Neuron (in vitro differentiated cells): Measurements from ENCODE around the gene C1QTNF1.

Experiments
- H2AFZ ChIP-seq: one replicate; pipeline ENCODE4 v1.6.1; 2013; ENCODE audit warnings: low read depth, mild to moderate bottlenecking, inconsistent platforms, low read length, moderate library complexity
- H3K27me3 ChIP-seq: one replicate; pipeline ENCODE4 v1.6.1; 2013; ENCODE audit warnings: low read length; ENCODE audit not compliant: insufficient read depth
- H3K36me3 ChIP-seq: one replicate; pipeline ENCODE4 v1.6.1; 2013; ENCODE audit warnings: low read length; ENCODE audit not compliant: insufficient read depth
- H3K4me1 ChIP-seq: one replicate; pipeline ENCODE4 v1.6.1; 2013; ENCODE audit warnings: low read length; ENCODE audit not compliant: insufficient read depth
- H3K4me3 ChIP-seq: 2 replicates; pipeline ENCODE4 v1.5.1; 2013; ENCODE audit warnings: mild to moderate bottlenecking, low read length, moderate library complexity
- H3K9me3 ChIP-seq: one replicate; pipeline ENCODE4 v1.6.1; 2013; ENCODE audit warnings: low read length

Gene C1QTNF1

GRCh38 chr17:78986649-78987328, 37.2 kb upstream of the C1QTNF1 start:
- H3K36me3 ChIP-seq: peaks cover 15% of the 10 kb centered on the region
- peaks cover 9% of the 10 kb centered on the region for H3K4me1 ChIP-seq
- no peak overlapping the region for H2AFZ ChIP-seq
- no peaks in the 10 kb centered on the region for H3K27me3 ChIP-seq
- no peak overlapping the region for H3K4me3 ChIP-seq
- peaks cover 3% of the 10 kb centered on the region for H3K9me3 ChIP-seq

GRCh38 chr17:78988152-78988551, 35.8 kb upstream of the C1QTNF1 start:
- H3K27me3 ChIP-seq: no peaks in the 10 kb centered on the region
- H3K4me3 ChIP-seq: no peak overlapping the region
- H3K4me1 ChIP-seq: peaks cover 9% of the 10 kb centered on the region
- no peak overlapping the region for H2AFZ ChIP-seq
- H3K36me3 ChIP-seq: peaks cover 22% of the 10 kb centered on the region
- H3K9me3 ChIP-seq: peaks cover 3% of the 10 kb centered on the region

- H3K4me1 ChIP-seq: peaks cover 9% of the 10 kb centered on the region
- peaks cover 10% of the 10 kb centered on the region for H3K9me3 ChIP-seq
- H3K27me3 ChIP-seq: no peaks in the 10 kb centered on the region
These were observed 33.5 kb upstream of the C1QTNF1 start for GRCh38 chr17:78990349-78991016.

DNA sequence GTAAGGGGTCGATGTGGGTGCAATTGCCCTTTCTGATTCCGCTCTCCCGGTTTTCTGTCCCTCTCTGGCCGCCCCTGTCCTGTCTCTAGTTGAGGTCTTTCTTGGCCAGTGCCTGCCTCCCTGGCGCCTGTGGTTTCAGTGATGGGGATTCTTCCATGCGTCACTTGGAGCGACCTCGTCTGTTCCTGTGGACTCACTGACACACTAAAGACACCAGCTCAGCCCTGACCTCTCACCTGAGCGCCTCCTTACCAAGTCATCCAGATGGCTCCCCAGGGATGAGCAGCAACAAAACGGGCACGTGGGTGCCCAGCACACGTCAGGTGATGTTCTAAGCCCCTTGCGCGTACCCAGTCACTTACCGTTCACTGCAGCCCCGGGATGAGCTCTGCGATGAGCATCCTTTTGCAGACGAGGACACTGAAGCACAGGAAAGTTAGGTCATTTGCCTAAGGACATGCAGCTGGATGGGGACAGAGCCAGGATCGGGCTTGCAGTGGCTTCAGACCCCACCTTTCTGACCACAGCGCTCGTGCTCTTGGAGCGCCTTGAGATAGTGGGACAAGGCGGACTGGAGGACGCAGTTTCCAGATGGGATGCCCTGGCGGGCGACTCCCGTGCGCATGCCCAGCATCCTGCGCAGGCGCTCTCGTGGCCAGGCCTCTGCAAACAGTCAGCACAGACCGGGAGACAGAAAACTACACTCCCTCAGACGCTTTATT, 32.8 kb upstream of the C1QTNF1 start:
- H3K4me1 ChIP-seq: peaks cover 9% of the 10 kb centered on the region
- no peak overlapping the region for H2AFZ ChIP-seq
- peaks cover 10% of the 10 kb centered on the region for H3K9me3 ChIP-seq
- no peaks in the 10 kb centered on the region for H3K27me3 ChIP-seq
- H3K36me3 ChIP-seq: peaks cover 48% of the 10 kb centered on the region
- no peak overlapping the region for H3K4me3 ChIP-seq

More at GRCh38 chr17:78990349-78991016, 33.5 kb upstream of the C1QTNF1 start:
- Histone ChIP-seq H3K4me3 (no peak overlapping the region), H2AFZ (no peak overlapping the region), H3K36me3 (peaks cover 42% of the 10 kb centered on the region)

GRCh38 chr17:78991906-78992532, 31.9 kb upstream of the C1QTNF1 start:
- Histone ChIP-seq H3K9me3 (peaks cover 10% of the 10 kb centered on the region), H3K27me3 (no peaks in the 10 kb centered on the region), H2AFZ (no peak overlapping the region), H3K4me1 (peaks cover under 1% of the 10 kb centered on the region), H3K4me3 (no peak overlapping the region), H3K36me3 (peaks cover 57% of the 10 kb centered on the region)

- Histone ChIP-seq H3K27me3 (no peaks in the 10 kb centered on the region), H3K9me3 (peaks cover 10% of the 10 kb centered on the region), H3K4me1 (no peaks in the 10 kb centered on the region), H3K4me3 (no peak overlapping the region), H3K36me3 (peaks cover 61% of the 10 kb centered on the region), H2AFZ (no peak overlapping the region)
These were observed 31.3 kb upstream of the C1QTNF1 start for GRCh38 chr17:78992542-78993212.

DNA sequence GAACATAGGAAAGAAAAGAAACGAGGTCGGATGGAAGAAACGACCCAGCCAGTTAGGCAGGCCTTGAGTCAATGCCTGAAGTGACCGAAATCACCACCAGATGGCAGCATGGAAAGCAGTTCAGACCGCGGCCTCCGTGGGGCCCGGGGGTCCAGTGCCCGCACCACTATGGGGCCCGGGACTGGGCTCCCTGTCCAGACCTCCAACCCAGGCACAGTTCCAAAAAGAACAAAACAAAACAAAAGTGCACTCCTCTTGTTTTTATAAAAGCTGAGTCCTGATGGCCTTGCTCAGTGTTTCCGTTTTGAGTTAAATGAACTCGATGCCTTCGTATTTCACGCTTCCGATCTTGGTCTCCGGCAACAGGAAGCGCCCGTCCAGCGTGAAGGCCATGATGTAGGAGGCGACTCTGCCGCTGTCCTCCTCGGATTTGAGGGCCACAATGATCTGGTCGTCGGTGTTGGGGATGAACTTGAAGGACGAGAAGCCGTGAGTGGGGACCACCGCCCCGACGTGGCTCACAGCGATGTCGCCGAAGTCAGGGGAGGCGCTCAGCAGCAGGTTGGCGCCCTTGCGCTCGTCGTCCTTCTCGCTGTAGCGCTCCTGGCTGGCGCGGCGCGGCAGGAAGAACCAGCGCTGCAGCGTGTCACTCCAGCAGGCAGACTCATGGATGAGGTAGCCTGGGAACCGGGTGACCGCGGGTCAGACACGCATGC, 30.6 kb upstream of the C1QTNF1 start:
- Histone ChIP-seq H3K4me1 (no peaks in the 10 kb centered on the region), H2AFZ (no peak overlapping the region), H3K9me3 (peaks cover 10% of the 10 kb centered on the region), H3K36me3 (peaks cover 68% of the 10 kb centered on the region), H3K4me3 (no peak overlapping the region), H3K27me3 (no peaks in the 10 kb centered on the region)

DNA sequence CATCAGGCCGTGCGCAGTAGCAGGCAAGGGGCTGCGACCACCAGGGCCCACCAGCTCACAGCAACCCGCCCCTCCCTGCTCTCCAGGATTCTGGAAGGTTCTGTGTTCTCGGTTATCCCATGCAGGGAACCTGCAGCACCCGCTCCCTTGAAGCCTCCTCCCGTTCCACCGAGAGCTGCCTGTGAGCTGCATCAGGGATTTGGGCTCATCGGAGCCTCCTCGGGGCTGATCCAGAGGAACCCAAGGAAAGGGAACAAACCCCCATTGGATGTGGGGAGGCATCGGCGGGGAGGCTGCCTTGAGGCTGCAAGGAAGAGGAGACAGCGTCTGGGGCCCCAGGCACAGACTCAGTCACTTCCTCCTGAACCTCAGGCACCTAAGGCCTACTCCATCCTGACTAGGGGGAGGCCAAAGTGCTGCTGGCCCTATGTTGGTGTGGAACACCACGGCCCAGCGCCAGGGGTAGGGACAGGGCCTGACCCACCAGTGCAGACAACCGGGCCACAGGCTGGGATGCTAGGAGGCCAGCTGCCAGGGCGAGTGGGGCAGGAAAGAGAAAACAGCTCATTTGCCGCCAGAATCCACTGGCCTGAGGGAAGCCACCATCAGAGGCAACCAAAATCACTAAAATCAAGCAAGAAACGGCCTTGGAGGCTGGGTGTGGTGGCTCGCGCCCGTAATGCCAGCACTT, 29.8 kb upstream of the C1QTNF1 start:
- no peaks in the 10 kb centered on the region for H3K4me1 ChIP-seq
- H3K36me3 ChIP-seq: peaks cover 70% of the 10 kb centered on the region
- H3K9me3 ChIP-seq: peaks cover 10% of the 10 kb centered on the region
- no peak overlapping the region for H2AFZ ChIP-seq
- H3K27me3 ChIP-seq: no peaks in the 10 kb centered on the region
- no peak overlapping the region for H3K4me3 ChIP-seq

- peaks cover 10% of the 10 kb centered on the region for H3K9me3 ChIP-seq
- no peak overlapping the region for H3K4me3 ChIP-seq
- no peaks in the 10 kb centered on the region for H3K4me1 ChIP-seq
- H2AFZ ChIP-seq: no peak overlapping the region
- no peaks in the 10 kb centered on the region for H3K27me3 ChIP-seq
- peaks cover 73% of the 10 kb centered on the region for H3K36me3 ChIP-seq
These were observed 28.8 kb upstream of the C1QTNF1 start for GRCh38 chr17:78995022-78995760.

DNA sequence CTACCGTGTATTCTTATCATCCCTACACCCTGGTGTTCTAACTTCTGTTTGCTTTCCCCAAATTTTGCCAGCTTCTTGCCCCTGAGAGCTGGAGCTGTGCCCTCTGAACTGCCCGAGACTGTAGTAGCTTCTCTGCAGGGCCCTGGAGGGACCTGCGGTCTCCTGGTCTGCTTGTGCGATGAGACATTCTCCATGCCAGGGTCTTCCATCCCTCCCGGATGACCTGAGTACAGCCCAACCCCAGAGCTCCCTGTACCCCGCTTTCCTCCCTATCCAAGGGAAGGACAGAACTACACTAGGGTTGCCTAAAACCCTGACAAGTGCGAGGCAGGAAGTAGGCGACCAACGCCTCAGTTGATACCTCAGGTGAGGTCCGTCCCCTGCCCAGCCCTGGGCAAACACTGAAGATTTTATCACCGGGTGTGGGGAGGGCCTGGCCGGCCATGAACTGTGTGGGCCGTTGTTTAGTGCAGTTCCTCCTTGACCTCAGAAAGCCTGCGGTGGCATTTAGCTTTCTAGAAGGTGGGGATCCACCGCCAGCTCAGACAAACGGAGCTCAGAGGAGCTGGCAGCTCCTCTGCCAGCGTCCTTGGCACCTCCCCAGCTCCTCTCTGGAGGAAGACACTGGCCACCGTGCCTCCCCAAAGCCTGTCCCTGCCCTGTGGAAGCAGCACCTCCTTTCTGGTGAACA, 28.1 kb upstream of the C1QTNF1 start:
- Histone ChIP-seq H3K4me3 (no peak overlapping the region), H3K36me3 (peaks cover 70% of the 10 kb centered on the region), H3K4me1 (no peaks in the 10 kb centered on the region), H3K9me3 (peaks cover 7% of the 10 kb centered on the region), H3K27me3 (no peaks in the 10 kb centered on the region), H2AFZ (no peak overlapping the region)

DNA sequence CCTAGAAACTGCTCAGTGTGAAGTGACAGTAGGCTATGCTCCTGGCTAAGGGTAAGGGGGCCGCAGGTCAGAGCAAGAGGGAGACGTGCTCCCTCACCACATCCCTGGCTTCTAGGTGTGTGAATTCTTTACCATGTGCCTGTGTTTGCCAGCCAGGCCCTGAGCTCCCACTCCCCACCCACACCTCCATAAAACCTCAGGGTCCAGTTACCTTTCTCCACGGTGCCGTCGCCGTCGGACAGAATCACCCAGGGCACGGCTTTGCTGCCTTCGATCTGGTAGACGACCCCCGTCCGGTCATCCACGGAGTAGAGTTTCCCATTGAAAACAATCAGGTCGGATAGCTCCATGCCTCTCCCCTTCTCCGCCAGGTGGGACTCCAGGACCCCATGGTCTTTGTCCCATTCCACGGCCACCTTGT, 27.2 kb upstream of the C1QTNF1 start:
- Histone ChIP-seq H3K4me3 (no peak overlapping the region), H3K4me1 (no peaks in the 10 kb centered on the region), H2AFZ (no peak overlapping the region), H3K9me3 (peaks cover 7% of the 10 kb centered on the region), H3K27me3 (no peaks in the 10 kb centered on the region), H3K36me3 (peaks cover 61% of the 10 kb centered on the region)
